ENCODE measurements around the gene KIFAP3.
"Not testable (repeated sequence)": the region's sequence is repeated elsewhere in the genome, so short reads cannot be mapped to it uniquely, and the experiment has no call there.

GRCh38 chr1:170008745-170009144, 65.8 kb downstream of the KIFAP3 start:
- TF ChIP-seq, protein P1, sequence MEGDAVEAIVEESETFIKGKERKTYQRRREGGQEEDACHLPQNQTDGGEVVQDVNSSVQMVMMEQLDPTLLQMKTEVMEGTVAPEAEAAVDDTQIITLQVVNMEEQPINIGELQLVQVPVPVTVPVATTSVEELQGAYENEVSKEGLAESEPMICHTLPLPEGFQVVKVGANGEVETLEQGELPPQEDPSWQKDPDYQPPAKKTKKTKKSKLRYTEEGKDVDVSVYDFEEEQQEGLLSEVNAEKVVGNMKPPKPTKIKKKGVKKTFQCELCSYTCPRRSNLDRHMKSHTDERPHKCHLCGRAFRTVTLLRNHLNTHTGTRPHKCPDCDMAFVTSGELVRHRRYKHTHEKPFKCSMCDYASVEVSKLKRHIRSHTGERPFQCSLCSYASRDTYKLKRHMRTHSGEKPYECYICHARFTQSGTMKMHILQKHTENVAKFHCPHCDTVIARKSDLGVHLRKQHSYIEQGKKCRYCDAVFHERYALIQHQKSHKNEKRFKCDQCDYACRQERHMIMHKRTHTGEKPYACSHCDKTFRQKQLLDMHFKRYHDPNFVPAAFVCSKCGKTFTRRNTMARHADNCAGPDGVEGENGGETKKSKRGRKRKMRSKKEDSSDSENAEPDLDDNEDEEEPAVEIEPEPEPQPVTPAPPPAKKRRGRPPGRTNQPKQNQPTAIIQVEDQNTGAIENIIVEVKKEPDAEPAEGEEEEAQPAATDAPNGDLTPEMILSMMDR (IDR thresholded peaks at IDR 0.05) = not testable (repeated sequence)
- TF ChIP-seq, protein P2, sequence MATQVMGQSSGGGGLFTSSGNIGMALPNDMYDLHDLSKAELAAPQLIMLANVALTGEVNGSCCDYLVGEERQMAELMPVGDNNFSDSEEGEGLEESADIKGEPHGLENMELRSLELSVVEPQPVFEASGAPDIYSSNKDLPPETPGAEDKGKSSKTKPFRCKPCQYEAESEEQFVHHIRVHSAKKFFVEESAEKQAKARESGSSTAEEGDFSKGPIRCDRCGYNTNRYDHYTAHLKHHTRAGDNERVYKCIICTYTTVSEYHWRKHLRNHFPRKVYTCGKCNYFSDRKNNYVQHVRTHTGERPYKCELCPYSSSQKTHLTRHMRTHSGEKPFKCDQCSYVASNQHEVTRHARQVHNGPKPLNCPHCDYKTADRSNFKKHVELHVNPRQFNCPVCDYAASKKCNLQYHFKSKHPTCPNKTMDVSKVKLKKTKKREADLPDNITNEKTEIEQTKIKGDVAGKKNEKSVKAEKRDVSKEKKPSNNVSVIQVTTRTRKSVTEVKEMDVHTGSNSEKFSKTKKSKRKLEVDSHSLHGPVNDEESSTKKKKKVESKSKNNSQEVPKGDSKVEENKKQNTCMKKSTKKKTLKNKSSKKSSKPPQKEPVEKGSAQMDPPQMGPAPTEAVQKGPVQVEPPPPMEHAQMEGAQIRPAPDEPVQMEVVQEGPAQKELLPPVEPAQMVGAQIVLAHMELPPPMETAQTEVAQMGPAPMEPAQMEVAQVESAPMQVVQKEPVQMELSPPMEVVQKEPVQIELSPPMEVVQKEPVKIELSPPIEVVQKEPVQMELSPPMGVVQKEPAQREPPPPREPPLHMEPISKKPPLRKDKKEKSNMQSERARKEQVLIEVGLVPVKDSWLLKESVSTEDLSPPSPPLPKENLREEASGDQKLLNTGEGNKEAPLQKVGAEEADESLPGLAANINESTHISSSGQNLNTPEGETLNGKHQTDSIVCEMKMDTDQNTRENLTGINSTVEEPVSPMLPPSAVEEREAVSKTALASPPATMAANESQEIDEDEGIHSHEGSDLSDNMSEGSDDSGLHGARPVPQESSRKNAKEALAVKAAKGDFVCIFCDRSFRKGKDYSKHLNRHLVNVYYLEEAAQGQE (IDR thresholded peaks at IDR 0.05; ENCODE audit: insufficient read depth in 1 of 2, low read depth in 2 of 2, low read length in 1 of 2) = not testable (repeated sequence)
- TF ChIP-seq POLR2AphosphoS5 (IDR thresholded peaks at IDR 0.05; ENCODE audit: low read depth, low read length) = not testable (repeated sequence)
